ENCODE measurements around the gene EIF3B. TPM values are rescaled to one million over a fixed set of nuclear protein-coding genes. Genes with fewer than 3 reads are reported as not detected.
"Not testable (repeated sequence)": the region's sequence is repeated elsewhere in the genome, so short reads cannot be mapped to it uniquely, and the experiment has no call there.

Gene EIF3B
- total and polyA plus RNA-seq, 7 donors: 37.9 to 125 (median 96.9) TPM

- DNase-seq: no peak
- Histone ChIP-seq H3K27me3 (no peaks in the 10 kb centered on the region), H3K4me1 (peaks cover 0 to 42% (median 27%) of the 10 kb centered on the region in 4 donors), H3K9me3 (no peaks in the 10 kb centered on the region), H3K36me3 (no peaks in the 10 kb centered on the region), H3K27ac (peak overlapping the region; percentile 15 to 61 (median 47)), H3K4me3 (no peak overlapping the region)
- WGBS, 2 donors: 37 to 51% methylated on average over 12 of the region's 12 CpGs
- intact Hi-C loops (cut with DNase I): no loop called here
- no peak for TF ChIP-seq EP300 (IDR thresholded peaks at IDR 0.05)
- no peak for TF ChIP-seq POLR2A (IDR thresholded peaks at IDR 0.05)
- no peak for TF ChIP-seq POLR2AphosphoS5 (IDR thresholded peaks at IDR 0.05)
- no peak for TF ChIP-seq CTCF (IDR thresholded peaks at IDR 0.05)
Measured at GRCh38 chr7:2411815-2412586, 57.4 kb downstream of the EIF3B start.

- Histone ChIP-seq H3K4me1 (peaks cover 0 to 44% (median 30%) of the 10 kb centered on the region in 4 donors), H3K4me3 (no peak overlapping the region), H3K27me3 (no peaks in the 10 kb centered on the region), H3K27ac (peak overlapping the region in 3 of 4 donors; percentile 15 to 61 (median 56)), H3K9me3 (no peaks in the 10 kb centered on the region), H3K36me3 (no peaks in the 10 kb centered on the region)
- no peak for DNase-seq
- 78 to 90% methylated on average over 3 of the region's 3 CpGs for WGBS, 2 donors
- TF ChIP-seq CTCF (IDR thresholded peaks at IDR 0.05) (no peak), POLR2A (IDR thresholded peaks at IDR 0.05) (no peak), EP300 (IDR thresholded peaks at IDR 0.05) (no peak), POLR2AphosphoS5 (IDR thresholded peaks at IDR 0.05) (no peak)
- intact Hi-C loops (cut with DNase I): no loop called here
Measured at GRCh38 chr7:2412587-2413201, 58.1 kb downstream of the EIF3B start.

DNA sequence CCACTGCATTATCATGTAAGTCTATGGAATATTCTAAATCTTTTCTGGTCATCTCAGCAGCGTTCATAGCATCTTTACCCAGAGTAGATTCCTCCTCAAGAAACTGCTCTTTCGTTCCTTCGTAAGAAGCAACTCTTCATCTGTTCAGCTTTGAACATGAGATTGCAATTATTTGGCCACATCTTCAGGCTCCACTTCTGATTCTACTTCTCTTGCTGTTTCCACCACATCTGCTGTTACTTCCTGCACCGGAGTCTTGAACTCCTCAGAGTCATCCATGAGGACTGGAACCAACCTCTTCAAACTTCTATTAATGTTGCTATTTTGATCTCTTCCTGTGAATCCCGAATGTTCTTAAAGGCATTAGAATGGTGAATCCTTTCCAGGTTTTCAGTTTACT, 61.4 kb downstream of the EIF3B start:
- no peak for DNase-seq
- Histone ChIP-seq H3K27ac (no peak overlapping the region), H3K4me3 (no peak overlapping the region), H3K4me1 (peaks cover 0 to 39% (median 37%) of the 10 kb centered on the region in 4 donors), H3K9me3 (no peaks in the 10 kb centered on the region), H3K27me3 (no peaks in the 10 kb centered on the region), H3K36me3 (no peaks in the 10 kb centered on the region)
- TF ChIP-seq EP300 (IDR thresholded peaks at IDR 0.05) (no peak), CTCF (IDR thresholded peaks at IDR 0.05) (no peak), POLR2AphosphoS5 (IDR thresholded peaks at IDR 0.05) (no peak), POLR2A (IDR thresholded peaks at IDR 0.05) (no peak)
- 65 to 93% methylated on average over 5 of the region's 5 CpGs for WGBS, 2 donors
- intact Hi-C loops (cut with DNase I): no loop called here

DNA sequence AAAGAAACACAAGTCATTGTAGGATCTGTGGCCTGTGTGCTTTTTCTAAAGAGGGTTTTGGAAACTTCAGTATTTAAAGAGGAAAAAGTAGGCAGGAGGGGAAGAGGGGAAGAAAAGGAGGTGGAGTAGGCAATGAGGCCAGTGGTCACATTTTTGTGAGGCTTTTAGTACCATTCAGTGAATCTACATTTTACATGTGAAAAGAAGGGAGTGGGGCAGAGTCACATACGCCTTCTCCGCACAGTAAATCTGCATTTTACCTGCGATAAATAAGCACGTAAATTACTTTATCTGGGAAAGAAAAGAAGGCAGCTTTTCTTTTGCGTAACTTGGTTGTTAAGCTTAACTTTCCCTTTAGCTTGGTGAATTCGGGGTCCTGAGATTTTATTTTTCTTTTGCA, 62.0 kb downstream of the EIF3B start:
- intact Hi-C loops (cut with DNase I): no loop called here
- H3K27ac ChIP-seq: no peak overlapping the region
- no peaks in the 10 kb centered on the region for H3K36me3 ChIP-seq
- no peak for TF ChIP-seq POLR2A (IDR thresholded peaks at IDR 0.05)
- no peak for TF ChIP-seq POLR2AphosphoS5 (IDR thresholded peaks at IDR 0.05)
- TF ChIP-seq CTCF (IDR thresholded peaks at IDR 0.05): no peak
- TF ChIP-seq EP300 (IDR thresholded peaks at IDR 0.05): no peak
- H3K4me3 ChIP-seq: no peak overlapping the region
- no peaks in the 10 kb centered on the region for H3K27me3 ChIP-seq
- WGBS, 2 donors: 97 to 99% methylated on average over 6 of the region's 6 CpGs
- H3K4me1 ChIP-seq: peaks cover 0 to 35% (median 32%) of the 10 kb centered on the region in 4 donors
- DNase-seq: no peak
- no peaks in the 10 kb centered on the region for H3K9me3 ChIP-seq

- intact Hi-C loops (cut with DNase I); H3K36me3 ChIP-seq; H3K4me3 ChIP-seq; H3K9me3 ChIP-seq; H3K27ac ChIP-seq; H3K27me3 ChIP-seq; DNase-seq: not testable (repeated sequence)
- WGBS, 2 donors: 99% methylated on average over 3 of the region's 3 CpGs
- H3K4me1 ChIP-seq: peaks cover 0 to 29% (median 27%) of the 10 kb centered on the region in 4 donors
Measured at GRCh38 chr7:2417178-2417577, 62.6 kb downstream of the EIF3B start.
